HPDE6-E6E7 (cell line): ENCODE measurements around the gene MCRIP1.

Experiments used
- DNase-seq: peaks from one replicate; pipeline ENCODE4 v3.0.0; 2011; ENCODE audit warnings: missing footprints; ENCODE audit errors: extremely low spot score

The MCRIP1 gene

DNA sequence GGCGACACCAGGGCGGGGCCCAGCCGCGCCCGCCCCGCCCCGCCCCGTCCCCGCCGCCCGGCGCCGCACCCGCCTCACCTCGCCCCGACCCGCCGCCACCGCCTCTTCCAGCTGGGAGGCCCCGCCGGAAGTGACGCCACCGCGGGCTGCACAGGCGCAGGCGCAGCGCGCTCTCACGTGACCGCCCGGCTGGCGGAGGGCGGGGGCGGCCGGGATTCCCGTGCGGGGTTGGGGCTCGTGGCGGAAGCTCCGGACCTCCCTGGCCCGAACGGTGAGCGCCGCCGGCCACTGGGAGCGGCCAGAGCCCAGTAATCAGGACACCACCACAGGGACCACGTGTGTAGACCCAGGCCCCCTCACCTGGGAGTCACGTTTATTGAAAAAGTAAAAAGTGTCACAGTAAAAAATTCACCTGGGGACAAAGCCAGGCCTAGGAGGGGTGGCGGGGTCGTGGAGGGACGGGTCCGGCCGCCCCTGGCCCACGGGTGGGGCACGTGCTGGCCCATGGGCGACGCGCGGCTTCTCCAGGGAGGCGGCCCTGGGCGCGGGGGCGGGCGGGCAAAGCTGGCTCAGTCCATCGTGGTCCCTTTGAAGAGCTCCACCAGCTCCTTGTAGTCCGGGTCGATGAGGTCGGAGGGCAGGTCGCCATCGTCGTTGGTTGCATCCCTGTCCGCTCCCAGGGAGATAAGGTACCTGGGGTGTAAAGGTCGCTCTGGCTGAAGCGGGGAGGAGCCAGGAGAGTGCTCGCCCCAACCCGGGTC is at the start of gene MCRIP1:
TSS of gene MCRIP1 (minus strand) at position 132 of the 761 bp plus-strand sequence. CDS start 8,785 bp downstream, outside the sequence.
- DNase-seq: peak; percentile 93

DNA sequence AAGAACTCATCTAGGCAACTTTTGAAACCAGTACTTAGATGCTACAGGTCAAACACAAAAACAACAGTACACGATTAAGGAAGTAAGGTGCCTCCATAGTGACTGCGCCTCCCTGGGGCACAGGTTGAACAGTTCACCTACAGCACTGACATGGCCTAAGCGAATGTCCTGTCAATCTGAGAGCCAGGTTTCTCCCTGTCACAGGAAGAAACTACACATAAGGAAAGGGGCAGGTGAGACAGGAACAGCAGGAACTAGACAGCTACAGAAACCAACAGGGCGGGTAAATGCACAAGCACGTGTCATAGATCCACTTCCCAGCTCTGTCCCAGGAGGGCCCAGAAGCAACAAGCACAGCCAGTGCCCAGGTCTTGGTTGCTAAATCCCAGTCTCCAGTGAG is 46.0 kb upstream of the MCRIP1 start:
- no peak for DNase-seq

- DNase-seq: no peak
Measured at GRCh38 chr17:81878294-81878693, 45.2 kb upstream of the MCRIP1 start.

DNA sequence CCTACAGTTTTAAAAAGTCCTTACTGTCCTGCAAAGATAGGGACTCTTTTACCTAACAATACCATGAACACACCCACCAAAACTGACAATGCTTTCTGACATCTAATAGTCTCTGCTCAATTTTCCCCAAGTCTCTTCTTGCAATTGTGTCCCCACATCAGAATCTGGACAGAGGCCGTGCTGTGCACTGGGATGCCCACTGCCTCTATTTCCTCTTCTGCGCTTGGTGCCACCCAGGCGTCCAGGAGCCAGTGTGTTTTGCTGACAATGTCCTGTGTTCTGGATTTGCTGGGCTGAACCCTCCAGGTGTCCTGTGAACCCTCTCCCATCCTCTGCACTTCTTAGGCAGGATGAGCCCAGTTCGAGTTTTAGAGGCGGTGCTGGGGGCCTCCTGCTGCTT is 44.5 kb upstream of the MCRIP1 start:
- no peak for DNase-seq

DNA sequence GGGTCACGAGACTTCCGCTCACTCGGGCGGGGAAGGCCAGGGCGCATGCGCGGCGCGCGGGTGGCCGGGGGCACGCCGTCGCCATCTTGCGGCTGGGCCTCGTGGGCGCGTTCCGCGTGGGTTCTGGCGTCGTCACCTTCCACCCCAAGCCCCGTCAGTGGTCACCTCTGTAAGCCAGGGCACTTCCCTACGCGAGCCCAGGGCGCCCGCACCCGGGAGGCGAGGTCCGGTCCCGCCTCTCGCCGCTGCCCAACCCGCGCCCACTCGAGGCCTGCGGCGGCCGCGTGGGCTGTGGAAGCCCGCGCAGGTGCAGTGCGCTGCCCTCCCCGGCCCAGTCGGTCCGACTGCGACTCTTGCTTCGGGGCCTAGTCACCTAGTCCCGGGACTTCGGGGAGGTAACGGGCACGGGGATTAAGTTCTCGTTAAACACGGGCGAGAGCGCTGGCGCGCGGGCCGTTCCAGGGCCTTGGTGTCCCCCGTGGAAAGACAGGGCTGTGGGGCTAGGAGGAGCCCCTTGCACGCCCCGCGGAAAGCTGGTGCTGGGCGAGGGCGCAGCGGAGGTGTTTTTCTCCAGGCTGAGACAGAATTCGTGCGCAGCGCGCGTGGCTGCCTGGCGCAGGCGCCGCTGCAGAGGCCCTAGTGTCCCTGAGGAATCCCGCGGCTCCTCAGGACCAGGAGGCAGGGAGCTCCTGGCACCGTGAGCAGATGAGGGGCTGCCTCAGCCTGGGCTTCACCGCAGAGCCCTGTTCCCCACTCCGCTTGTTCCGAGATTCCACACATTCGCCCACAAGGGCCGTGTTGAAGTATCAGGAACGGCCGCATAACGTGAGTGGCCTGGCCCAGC is 38.5 kb upstream of the MCRIP1 start:
- peak; percentile 95 for DNase-seq

- DNase-seq: no peak
Measured at GRCh38 chr17:81870981-81871386, 37.9 kb upstream of the MCRIP1 start, which contains the start of gene ARHGDIA. Gene ARHGDIA (minus strand): TSS chr17:81871337. CDS start chr17:81869930, 1,407 bp downstream.

- no peak for DNase-seq
Measured at GRCh38 chr17:81870131-81870980, 37.3 kb upstream of the MCRIP1 start.

DNA sequence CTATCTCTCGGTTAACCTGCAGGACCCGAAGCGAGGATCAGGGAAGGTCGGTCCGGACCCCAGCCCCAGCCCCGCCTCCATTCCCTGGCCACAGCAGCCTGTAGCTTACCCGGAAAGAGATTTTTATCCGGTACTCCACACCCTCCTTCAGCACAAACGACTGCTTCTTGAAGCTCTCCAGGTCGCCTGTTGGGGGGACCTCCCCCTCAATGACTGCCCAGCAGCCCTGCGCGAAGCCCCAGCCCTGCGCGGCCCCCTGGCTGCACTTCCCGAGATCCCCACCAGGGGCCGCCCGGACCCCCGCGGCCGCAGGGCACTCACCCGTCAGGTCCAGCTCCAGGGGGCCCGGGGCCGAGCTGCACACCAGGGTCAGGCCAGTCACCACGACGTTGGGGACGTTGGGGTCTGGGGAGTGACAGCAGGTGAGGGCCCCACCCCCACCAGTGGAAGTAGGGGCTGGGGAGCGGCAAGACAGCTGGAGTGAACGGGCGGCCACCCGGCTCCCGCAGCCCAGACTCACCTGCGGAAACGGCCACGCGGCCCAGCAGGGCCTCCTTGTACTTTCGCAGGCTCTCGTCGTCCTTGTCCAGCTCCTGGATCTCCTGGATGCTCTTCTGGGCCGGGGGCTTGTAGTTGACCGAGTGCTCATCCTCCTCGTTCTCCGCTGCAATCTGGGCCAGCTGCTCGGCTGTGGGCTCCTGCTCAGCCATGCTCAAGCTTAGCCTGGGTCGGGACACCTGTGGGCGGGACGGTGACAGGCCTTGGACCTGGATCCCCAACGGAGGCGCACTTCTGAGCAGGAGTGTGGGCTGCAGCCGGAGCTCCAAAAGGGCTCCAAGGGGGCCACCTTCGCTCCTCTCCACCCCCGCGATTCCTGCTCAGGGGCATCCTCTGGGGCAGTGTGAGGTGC is 36.4 kb upstream of the MCRIP1 start:
- no peak for DNase-seq

DNA sequence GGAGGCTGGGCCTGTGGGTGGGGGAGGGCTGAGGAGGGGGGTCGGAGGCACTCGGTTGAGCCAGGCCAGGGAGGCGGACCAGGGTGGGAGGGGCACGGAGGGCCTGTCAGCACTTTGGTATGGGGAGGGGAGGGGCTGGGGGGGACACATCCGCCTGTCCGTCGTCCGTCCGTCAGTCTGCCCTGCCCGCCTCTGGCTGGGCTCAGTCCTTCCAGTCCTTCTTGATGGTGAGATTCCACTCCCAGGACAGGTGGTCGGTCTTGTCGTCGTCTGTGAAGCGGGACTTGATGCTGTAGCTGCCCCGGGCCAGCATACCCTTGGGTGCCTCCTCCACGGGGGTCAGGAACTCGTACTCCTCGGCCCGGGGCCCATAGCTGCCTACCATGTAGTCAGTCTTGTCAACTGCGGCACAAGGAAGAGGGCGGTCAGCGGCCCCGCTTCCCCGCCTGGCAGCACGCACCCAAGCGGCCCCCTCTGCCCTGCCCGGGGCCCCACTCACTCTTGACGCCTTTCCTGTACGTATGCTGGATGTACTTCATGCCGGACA is 35.7 kb upstream of the MCRIP1 start:
- no peak for DNase-seq

GRCh38 chr17:81867991-81868673 is 35.0 kb upstream of the MCRIP1 start:
- DNase-seq: no peak

- no peak for DNase-seq
Measured at GRCh38 chr17:81867170-81867990, 34.3 kb upstream of the MCRIP1 start.

- DNase-seq: no peak
Measured at GRCh38 chr17:81866440-81867169, 33.5 kb upstream of the MCRIP1 start.

- no peak for DNase-seq
Measured at GRCh38 chr17:81865733-81866439, 32.8 kb upstream of the MCRIP1 start.

GRCh38 chr17:81865358-81865732 is 32.3 kb upstream of the MCRIP1 start:
- no peak for DNase-seq

DNA sequence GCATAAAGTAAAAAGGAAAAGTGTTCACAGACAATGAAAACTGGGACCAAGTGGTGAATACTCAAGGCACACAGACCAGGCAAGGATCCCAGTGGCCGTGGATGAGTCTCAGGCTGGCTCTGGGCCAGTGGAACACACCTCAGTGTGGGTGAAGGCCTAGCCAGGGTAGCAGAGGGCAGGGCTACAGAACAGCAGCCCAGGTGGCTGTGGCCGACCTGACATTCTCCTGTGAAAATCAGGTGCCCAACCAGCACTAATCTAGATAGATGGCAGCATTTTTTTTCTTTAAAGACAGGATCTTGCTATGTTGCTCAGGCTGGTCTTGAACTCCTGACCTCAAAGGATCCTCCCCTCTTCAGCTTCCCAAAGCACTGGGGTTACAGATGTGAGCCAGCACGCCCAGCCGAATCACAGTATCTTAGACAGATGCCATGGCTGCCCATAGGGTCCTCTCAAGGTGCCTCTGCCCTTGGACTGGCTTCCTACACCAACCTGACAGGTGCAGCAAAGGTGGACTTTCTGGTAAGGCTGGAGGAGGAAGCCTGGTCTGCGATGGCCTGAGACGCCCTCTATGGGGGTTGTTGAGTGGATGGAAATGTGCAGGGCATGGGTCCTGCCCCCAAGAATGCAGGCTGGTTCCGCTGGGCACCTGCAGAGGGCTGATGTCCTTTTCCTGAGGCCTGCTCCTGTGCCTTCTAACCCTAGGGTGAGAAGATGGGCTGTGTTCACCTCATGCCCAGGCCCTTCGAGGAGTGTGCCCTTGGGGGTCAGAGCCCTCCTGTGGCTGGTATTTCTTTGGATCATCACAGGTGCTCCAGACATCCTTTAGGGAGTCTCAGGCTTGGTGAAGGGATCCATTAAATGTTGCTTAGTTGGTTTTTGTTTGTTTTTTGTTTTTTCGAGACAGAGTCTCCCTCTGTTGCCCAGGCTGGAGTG is 31.0 kb upstream of the MCRIP1 start:
- DNase-seq: no peak

DNA sequence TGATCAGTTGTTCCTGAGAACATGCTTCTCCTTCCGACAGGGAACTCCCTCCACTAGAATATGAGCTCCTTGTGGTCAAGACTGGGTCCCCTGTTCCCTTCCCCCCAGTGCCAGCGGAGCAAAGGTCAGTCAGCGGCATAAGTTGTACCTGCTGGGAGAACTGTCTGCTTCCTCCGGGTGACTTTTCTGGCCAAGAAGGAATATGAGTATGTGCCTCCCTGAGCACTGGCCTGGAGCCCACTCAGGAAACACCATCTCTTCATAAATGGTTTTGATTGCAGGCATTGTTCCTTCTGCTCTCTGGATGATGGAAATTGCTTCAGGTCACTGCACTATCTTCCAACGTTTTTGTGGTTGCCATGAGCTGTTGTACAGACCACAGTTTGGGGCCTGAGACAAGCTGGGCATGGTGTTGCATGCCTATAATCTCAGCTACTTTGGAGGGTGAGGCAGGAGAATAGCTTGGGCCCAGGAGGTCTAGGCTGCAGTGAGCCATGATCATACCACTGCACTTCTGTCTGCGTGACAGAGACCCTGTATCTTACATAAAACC is 30.1 kb upstream of the MCRIP1 start:
- no peak for DNase-seq
